Neuronal stem cell (in vitro differentiated cells): Measurements from ENCODE around the gene LMLN.

Source experiments
- DNase-seq: peaks from one replicate; pipeline ENCODE4 v3.0.0-alpha.2; 2013; ENCODE audit warnings: low spot score
- H2AFZ ChIP-seq: one replicate; pipeline ENCODE4 v1.6.1; 2013; ENCODE audit warnings: mild to moderate bottlenecking, low read length, inconsistent platforms
- H2AK5ac ChIP-seq: 2 replicates; pipeline ENCODE4 v1.6.1; 2013; ENCODE audit warnings: low read depth, mild to moderate bottlenecking, inconsistent platforms, low read length, moderate library complexity, mixed read lengths
- H2BK120ac ChIP-seq: 2 replicates; pipeline ENCODE4 v1.6.1; 2013; ENCODE audit warnings: low read depth, mild to moderate bottlenecking, inconsistent platforms, low read length, moderate library complexity, mixed read lengths
- H2BK12ac ChIP-seq: one replicate; pipeline ENCODE4 v1.6.1; 2013; ENCODE audit warnings: low read length, inconsistent platforms
- H2BK15ac ChIP-seq: 2 replicates; pipeline ENCODE4 v1.6.1; 2013; ENCODE audit warnings: mild to moderate bottlenecking, low read length, inconsistent platforms, mixed read lengths
- H2BK5ac ChIP-seq: one replicate; pipeline ENCODE4 v1.6.1; 2013; ENCODE audit warnings: inconsistent platforms, mild to moderate bottlenecking, low read length, moderate library complexity
- H3K14ac ChIP-seq: one replicate; pipeline ENCODE4 v1.6.1; 2013; ENCODE audit warnings: low read length, inconsistent platforms
- H3K18ac ChIP-seq: 2 replicates; pipeline ENCODE4 v1.6.1; 2013; ENCODE audit warnings: low read length, inconsistent platforms
- H3K23ac ChIP-seq: 2 replicates; pipeline ENCODE4 v1.6.1; 2013; ENCODE audit warnings: low read depth, mild to moderate bottlenecking, mixed read lengths, low read length, inconsistent platforms; ENCODE audit not compliant: poor library complexity
- H3K27ac ChIP-seq: replicated peaks from 3 replicates; pipeline ENCODE4 v1.5.1; 2013; ENCODE audit warnings: low read length, inconsistent platforms
- H3K27me3 ChIP-seq, 3 experiments: 2 replicates each; pipeline ENCODE4 v1.6.1; 2013; ENCODE audit warnings: low read length in 3 of 3, mild to moderate bottlenecking in 2 of 3, inconsistent platforms in 1 of 3, low read depth in 1 of 3, mixed read lengths in 1 of 3, moderate library complexity in 1 of 3; ENCODE audit not compliant: control insufficient read depth in 3 of 3, insufficient read depth in 3 of 3
- H3K36me3 ChIP-seq, 2 donors: replicated peaks in 1 of 2; 2 replicates each; pipeline ENCODE4 v1.6.1; 2013; ENCODE audit warnings: low read length in 2 of 2; ENCODE audit not compliant: control insufficient read depth in 2 of 2, insufficient read depth in 2 of 2
- H3K4ac ChIP-seq: 2 replicates; pipeline ENCODE4 v1.6.1; 2013; ENCODE audit warnings: inconsistent platforms, mild to moderate bottlenecking, low read length, moderate library complexity
- H3K4me1 ChIP-seq, 2 donors: 1 replicate in 1 of 2; 2 replicates in 1 of 2; pipeline ENCODE4 v1.6.1; 2013; ENCODE audit warnings: low read length in 2 of 2, low read depth in 1 of 2; ENCODE audit not compliant: control insufficient read depth in 2 of 2, insufficient read depth in 1 of 2
- H3K4me2 ChIP-seq: one replicate; pipeline ENCODE4 v1.6.1; 2013; ENCODE audit warnings: mild to moderate bottlenecking, low read length, inconsistent platforms; ENCODE audit not compliant: insufficient read depth, poor library complexity, severe bottlenecking
- H3K4me3 ChIP-seq, 2 donors: 2 replicates each; pipeline ENCODE4 v1.5.1; 2013; ENCODE audit warnings: low read length in 2 of 2, mild to moderate bottlenecking in 2 of 2, inconsistent platforms in 1 of 2, moderate library complexity in 1 of 2
- H3K79me1 ChIP-seq: one replicate; pipeline ENCODE4 v1.6.1; 2013; ENCODE audit warnings: low read depth, mild to moderate bottlenecking, inconsistent platforms, low read length, moderate library complexity
- H3K9ac ChIP-seq: one replicate; pipeline ENCODE4 v1.6.1; 2013; ENCODE audit warnings: mild to moderate bottlenecking, low read depth, low read length, inconsistent platforms; ENCODE audit not compliant: poor library complexity
- H3K9me3 ChIP-seq, 2 donors: replicated peaks in 1 of 2; 2 replicates each; pipeline versions ENCODE3 to v1.6.1; 2013; ENCODE audit warnings: low read length in 2 of 2, mild to moderate bottlenecking in 2 of 2, inconsistent platforms in 1 of 2, low read depth in 1 of 2, mixed read lengths in 1 of 2, moderate library complexity in 1 of 2; ENCODE audit not compliant: control insufficient read depth in 2 of 2, insufficient read depth in 1 of 2
- H4K8ac ChIP-seq: one replicate; pipeline ENCODE4 v1.6.1; 2013; ENCODE audit warnings: low read depth, mild to moderate bottlenecking, inconsistent platforms, low read length, moderate library complexity
- H4K91ac ChIP-seq: one replicate; pipeline ENCODE4 v1.6.1; 2013; ENCODE audit warnings: low read length, low read depth, mild to moderate bottlenecking, inconsistent platforms; ENCODE audit not compliant: poor library complexity
- WGBS, 2 donors: extraction: QIAGEN DNeasy Blood & Tissue Kit; methylation state at CpG; one replicate each; pipeline ENCODE4 v1.1.7; 2013; ENCODE audit warnings: missing lambda C conversion rate in 2 of 2, mixed read lengths in 1 of 2; ENCODE audit not compliant: insufficient read length in 2 of 2, insufficient replicate concordance in 1 of 2; ENCODE audit errors: extremely low coverage in 2 of 2; 5-methylcytosine and 5-hydroxymethylcytosine counted together

Gene LMLN

GRCh38 chr3:198022604-198023003 is 62.6 kb downstream of the LMLN start:
- Histone ChIP-seq H3K4ac (no peak overlapping the region), H3K4me3 (no peak overlapping the region), H4K91ac (no peak overlapping the region), H3K4me2 (no peak overlapping the region), H2BK15ac (no peak overlapping the region), H3K18ac (no peak overlapping the region), H3K4me1 (peaks cover under 1 to 4% of the 10 kb centered on the region in 2 donors), H3K9ac (no peak overlapping the region), H3K23ac (no peak overlapping the region), H4K8ac (no peak overlapping the region), H2BK5ac (no peak overlapping the region), H3K14ac (no peak overlapping the region), H2BK120ac (no peak overlapping the region), H2AFZ (no peak overlapping the region), H2AK5ac (no peak overlapping the region), H3K9me3 (no peaks in the 10 kb centered on the region), H2BK12ac (no peak overlapping the region), H3K27me3 (no peaks in the 10 kb centered on the region), H3K27ac (no peak overlapping the region), H3K36me3 (peaks cover 0 to 12% of the 10 kb centered on the region in 2 donors), H3K79me1 (no peaks in the 10 kb centered on the region)
- no peak for DNase-seq
- WGBS, 2 donors = no CpG with 5 or more reads among the region's 3 CpGs

GRCh38 chr3:198025644-198026043 is 65.6 kb downstream of the LMLN start:
- H3K79me1 ChIP-seq = no peaks in the 10 kb centered on the region
- H3K18ac ChIP-seq = no peak overlapping the region
- H2BK120ac ChIP-seq = no peak overlapping the region
- H4K91ac ChIP-seq = no peak overlapping the region
- H3K4me3 ChIP-seq = no peak overlapping the region
- H2AK5ac ChIP-seq = no peak overlapping the region
- H4K8ac ChIP-seq = no peak overlapping the region
- H2AFZ ChIP-seq = no peak overlapping the region
- peaks cover 0 to 13% of the 10 kb centered on the region in 2 donors for H3K36me3 ChIP-seq
- peaks cover 1 to 7% of the 10 kb centered on the region in 2 donors for H3K4me1 ChIP-seq
- H2BK15ac ChIP-seq = no peak overlapping the region
- H3K4me2 ChIP-seq = no peak overlapping the region
- no peak overlapping the region for H3K27ac ChIP-seq
- H3K4ac ChIP-seq = no peak overlapping the region
- no peak overlapping the region for H3K14ac ChIP-seq
- H3K27me3 ChIP-seq = no peaks in the 10 kb centered on the region
- H3K9me3 ChIP-seq = no peaks in the 10 kb centered on the region
- H3K23ac ChIP-seq = no peak overlapping the region
- no peak for DNase-seq
- H2BK5ac ChIP-seq = no peak overlapping the region
- no peak overlapping the region for H2BK12ac ChIP-seq
- H3K9ac ChIP-seq = peak overlapping the region; percentile 37
- WGBS, 2 donors = no CpG with 5 or more reads among the region's 8 CpGs

- H4K8ac ChIP-seq = no peak overlapping the region
- DNase-seq = no peak
- H3K4me3 ChIP-seq = no peak overlapping the region
- H2BK120ac ChIP-seq = no peak overlapping the region
- no peak overlapping the region for H2BK5ac ChIP-seq
- H3K27ac ChIP-seq = no peak overlapping the region
- H3K4ac ChIP-seq = no peak overlapping the region
- H3K18ac ChIP-seq = no peak overlapping the region
- H3K23ac ChIP-seq = no peak overlapping the region
- H3K9me3 ChIP-seq = no peaks in the 10 kb centered on the region
- H3K4me1 ChIP-seq = peaks cover 4 to 15% of the 10 kb centered on the region in 2 donors
- H2AFZ ChIP-seq = no peak overlapping the region
- no peak overlapping the region for H3K4me2 ChIP-seq
- no peak overlapping the region for H3K14ac ChIP-seq
- WGBS, 2 donors = no CpG with 5 or more reads among the region's 5 CpGs
- H3K9ac ChIP-seq = no peak overlapping the region
- H2BK12ac ChIP-seq = no peak overlapping the region
- no peaks in the 10 kb centered on the region for H3K79me1 ChIP-seq
- H3K27me3 ChIP-seq = no peaks in the 10 kb centered on the region
- no peak overlapping the region for H2BK15ac ChIP-seq
- peaks cover 0 to 11% of the 10 kb centered on the region in 2 donors for H3K36me3 ChIP-seq
- H4K91ac ChIP-seq = no peak overlapping the region
- H2AK5ac ChIP-seq = no peak overlapping the region
Measured at GRCh38 chr3:198026620-198027019, 66.6 kb downstream of the LMLN start.

- no peak overlapping the region for H4K8ac ChIP-seq
- no peak for DNase-seq
- no peak overlapping the region for H3K4me3 ChIP-seq
- no peak overlapping the region for H2BK15ac ChIP-seq
- 100% methylated on average over 4 of the region's 17 CpGs; no CpG with 5 or more reads in 1 of the 2 donors for WGBS, 2 donors
- no peak overlapping the region for H2BK120ac ChIP-seq
- no peak overlapping the region for H4K91ac ChIP-seq
- H3K9ac ChIP-seq = no peak overlapping the region
- H3K4me2 ChIP-seq = no peak overlapping the region
- no peak overlapping the region for H3K4ac ChIP-seq
- H3K14ac ChIP-seq = no peak overlapping the region
- H3K36me3 ChIP-seq = peaks cover 0 to 6% of the 10 kb centered on the region in 2 donors
- peaks cover 4 to 18% of the 10 kb centered on the region in 2 donors for H3K4me1 ChIP-seq
- no peaks in the 10 kb centered on the region for H3K9me3 ChIP-seq
- H3K18ac ChIP-seq = no peak overlapping the region
- H3K23ac ChIP-seq = no peak overlapping the region
- H3K27ac ChIP-seq = no peak overlapping the region
- no peak overlapping the region for H2AK5ac ChIP-seq
- no peak overlapping the region for H2BK12ac ChIP-seq
- H3K79me1 ChIP-seq = no peaks in the 10 kb centered on the region
- no peaks in the 10 kb centered on the region for H3K27me3 ChIP-seq
- H2BK5ac ChIP-seq = no peak overlapping the region
- H2AFZ ChIP-seq = no peak overlapping the region
Measured at GRCh38 chr3:198027045-198027798, 67.2 kb downstream of the LMLN start.
